Stimulated activated CD8-positive, alpha-beta memory T cell treated with anti-CD3 and anti-CD28 coated beads, Interleukin-4, amount 100 ng/mL, for 4 hours (primary cell): ENCODE data around the gene ABCA7.

Source experiments
- DNase-seq, 2 donors: peaks; one replicate each; pipeline ENCODE4 v3.0.0-alpha.2; 2020; ENCODE audit warnings: low read depth in 2 of 2, low spot score in 1 of 2

ABCA7 gene

DNA sequence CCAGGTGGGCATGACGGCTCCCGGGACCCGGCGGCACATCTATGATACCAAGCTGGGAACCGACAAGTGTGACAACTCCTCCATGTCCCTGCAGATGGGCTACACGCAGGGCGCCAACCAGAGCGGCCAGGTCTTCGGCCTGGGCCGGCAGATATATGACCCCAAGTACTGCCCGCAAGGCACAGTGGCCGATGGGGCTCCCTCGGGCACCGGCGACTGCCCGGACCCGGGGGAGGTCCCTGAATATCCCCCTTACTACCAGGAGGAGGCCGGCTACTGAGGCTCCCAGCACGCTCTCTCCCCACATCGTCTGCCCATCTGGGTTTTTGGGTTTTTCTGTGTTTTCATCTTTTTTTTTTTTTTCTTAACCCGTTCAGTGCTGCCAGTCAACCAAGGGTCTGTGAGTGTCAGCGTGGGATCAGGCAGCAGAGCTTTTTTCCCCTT lies 2.3 kb upstream of the ABCA7 start:
- DNase-seq = no peak

DNA sequence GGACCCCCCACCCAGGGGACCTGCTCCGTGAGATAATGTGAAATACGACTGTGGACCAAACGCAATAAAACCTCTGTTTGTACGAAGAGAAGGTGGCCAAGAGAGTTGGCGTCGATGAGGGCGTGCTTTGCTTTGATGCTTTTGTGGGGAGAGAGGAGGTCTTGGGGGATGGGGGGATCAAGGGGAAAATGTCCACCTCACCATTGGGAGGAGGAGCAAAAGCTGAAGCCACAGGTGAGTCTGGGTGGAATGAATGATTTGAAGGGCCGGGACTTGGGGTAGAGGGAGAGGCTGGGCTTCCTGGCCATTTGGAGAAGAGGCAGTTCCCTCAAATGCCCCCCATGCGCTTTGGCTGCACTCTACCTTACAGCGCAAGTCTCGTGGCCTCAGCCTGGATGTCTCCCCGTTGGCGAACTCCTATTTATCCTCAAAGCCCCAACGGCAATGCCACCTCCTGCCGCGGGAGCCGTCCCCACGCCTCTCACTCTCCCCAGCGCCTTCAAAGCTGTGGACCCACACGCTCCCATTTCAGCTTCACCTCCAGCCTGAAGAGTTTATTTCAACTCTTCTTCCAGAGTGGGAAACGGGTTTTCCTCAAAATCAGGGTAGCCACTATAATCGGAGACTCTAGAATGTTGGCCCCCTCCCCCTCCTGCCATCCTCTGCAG lies 795 bp upstream of the ABCA7 start:
- DNase-seq = no peak

DNA sequence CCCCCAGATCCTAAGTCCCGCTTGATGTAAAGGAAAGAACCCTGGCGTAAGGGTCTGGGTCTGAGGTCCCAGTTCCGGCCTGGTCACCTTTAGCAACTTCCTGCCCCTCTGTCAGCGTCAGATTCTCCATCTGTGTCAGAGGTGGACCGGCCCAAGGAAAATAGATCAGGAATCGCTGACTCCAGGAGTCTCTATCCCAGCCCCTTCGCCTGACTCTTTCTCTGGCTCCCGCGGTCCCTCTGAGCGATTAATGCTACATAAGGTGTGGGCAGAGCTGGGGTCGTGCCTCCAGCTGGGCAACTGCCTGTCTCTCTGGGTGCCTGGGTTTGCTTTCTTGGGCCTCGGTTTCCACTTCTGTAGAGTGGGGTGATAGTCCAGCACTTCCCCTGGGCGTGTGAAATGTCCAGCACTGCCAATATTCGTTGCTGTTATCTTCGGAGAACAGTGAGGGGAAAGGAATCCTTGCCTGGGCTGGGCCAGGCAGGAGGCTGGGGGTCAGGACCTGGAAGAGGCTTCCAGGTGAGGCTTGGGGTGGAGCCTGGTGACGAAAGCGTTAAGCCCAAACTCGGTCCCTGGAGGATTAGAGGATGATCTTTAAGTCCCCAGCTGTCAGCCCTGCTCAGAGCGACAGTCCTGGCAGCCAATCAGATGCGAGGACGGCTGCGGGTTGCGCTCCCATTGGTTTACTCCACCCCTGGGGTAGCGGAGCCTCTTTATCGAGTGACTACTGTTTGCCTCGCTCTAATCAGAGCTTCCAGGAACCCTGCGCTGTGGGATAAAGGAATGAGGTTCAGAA lies 767 bp downstream of the ABCA7 start:
- DNase-seq = peak; percentile 72 to 81

DNA sequence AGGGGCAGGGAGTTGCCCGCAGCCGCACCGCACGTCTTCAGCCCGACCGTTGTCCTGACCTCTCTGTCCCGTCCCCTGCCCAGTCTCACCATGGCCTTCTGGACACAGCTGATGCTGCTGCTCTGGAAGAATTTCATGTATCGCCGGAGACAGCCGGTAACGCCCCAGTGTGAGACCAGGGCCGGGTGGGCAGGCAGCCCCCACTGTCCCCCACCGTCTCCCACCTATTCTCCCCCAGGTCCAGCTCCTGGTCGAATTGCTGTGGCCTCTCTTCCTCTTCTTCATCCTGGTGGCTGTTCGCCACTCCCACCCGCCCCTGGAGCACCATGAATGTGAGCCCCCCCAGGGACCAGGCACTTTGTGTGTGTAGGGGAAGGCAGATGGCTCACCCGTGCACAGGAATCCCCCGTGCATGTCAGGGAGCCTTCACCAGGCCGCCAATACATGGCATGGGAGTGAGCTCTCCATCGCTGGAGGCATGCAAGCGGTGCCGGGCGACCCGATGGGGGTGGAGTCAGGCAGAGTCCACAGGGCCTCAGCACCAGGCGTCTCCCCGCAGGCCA lies 1.4 kb downstream of the ABCA7 start:
- DNase-seq = no peak

DNA sequence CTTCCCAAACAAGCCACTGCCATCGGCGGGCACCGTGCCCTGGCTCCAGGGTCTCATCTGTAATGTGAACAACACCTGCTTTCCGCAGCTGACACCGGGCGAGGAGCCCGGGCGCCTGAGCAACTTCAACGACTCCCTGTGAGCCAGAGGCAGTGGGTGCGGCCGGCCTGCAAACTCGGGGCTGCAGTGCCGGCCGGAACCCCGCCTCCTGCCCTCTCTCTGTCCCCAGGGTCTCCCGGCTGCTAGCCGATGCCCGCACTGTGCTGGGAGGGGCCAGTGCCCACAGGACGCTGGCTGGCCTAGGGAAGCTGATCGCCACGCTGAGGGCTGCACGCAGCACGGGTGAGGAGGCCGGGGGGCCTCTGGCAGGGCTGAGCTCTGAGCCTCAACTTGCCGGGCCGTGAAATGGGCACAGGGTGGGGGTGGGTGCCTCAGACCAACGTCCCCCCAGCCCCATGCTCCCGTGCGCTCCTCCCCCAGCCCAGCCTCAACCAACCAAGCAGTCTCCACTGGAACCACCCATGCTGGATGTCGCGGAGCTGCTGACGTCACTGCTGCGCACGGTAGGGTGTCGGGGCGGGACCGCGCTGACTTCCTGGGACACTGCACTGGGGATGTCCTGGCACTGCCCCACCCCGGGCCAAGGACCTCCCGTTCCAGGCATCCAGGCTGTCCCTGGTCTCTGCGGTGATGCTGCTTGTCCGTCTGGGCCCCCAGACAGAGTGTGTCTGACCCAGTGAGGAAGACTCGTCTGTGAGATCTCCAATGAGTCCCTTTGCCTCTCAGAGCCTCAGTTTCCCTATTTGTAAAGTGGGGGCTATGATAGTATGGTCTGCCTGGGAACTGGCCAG lies 2.2 kb downstream of the ABCA7 start:
- no peak for DNase-seq

DNA sequence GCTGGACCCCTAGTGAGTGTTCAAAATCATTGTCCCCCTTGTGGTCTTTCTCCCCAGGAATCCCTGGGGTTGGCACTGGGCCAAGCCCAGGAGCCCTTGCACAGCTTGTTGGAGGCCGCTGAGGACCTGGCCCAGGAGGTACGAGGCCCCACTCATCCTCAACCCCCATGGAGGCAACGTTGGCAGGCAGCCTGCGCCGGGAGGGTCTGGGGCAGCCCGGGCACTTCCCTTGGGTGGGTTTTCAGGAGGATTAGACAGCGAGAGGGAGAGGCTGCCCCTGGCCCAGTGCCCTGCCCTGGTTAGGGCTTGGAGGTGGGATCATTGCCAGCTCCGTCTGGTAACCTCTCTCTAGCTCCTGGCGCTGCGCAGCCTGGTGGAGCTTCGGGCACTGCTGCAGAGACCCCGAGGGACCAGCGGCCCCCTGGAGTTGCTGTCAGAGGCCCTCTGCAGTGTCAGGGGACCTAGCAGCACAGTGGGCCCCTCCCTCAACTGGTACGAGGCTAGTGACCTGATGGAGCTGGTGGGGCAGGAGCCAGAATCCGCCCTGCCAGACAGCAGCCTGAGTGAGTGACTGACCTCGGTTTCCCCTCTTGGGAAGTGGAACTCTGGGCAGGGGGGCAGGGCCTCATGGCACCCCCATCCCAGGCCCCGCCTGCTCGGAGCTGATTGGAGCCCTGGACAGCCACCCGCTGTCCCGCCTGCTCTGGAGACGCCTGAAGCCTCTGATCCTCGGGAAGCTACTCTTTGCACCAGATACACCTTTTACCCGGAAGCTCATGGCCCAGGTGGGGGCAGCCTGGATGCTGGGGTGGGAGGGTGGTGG lies 3.0 kb downstream of the ABCA7 start:
- no peak for DNase-seq

DNA sequence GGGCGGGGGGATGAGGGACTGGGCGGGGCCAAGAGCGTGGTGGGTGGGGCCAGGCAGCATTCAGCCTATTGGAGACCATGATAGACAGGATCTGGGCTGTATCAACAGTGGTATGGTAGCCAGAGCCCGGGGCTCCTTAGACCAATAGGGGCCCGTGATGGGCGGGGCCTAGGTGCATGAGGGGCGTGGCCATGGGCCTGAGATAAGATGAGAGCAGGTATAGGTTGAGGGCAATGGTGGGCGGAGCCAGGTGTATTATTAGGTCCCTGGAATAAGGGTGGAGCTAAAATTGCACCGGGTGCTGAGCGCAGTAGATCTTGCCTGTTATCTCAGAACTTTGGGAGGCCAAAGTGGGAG lies 5.3 kb downstream of the ABCA7 start:
- no peak for DNase-seq

DNA sequence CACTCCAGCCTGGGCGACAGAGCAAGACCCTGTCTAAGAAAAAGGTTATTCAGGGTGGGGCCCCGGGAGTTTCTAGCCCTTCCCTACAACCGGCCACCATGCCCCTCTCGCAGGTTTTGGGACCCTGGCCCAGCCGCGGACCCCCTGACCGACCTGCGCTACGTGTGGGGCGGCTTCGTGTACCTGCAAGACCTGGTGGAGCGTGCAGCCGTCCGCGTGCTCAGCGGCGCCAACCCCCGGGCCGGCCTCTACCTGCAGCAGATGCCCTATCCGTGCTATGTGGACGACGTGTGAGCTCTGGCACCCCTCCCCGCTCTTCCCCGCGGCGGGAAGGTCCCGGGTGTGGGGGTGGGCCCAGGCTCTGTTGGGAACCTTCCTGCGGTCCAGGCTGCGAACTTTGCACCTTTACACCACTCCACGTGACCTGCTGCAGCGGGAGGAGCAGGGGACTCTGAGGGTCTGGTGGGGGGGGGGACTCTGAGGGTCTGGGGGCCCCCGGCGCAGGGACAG lies 6.3 kb downstream of the ABCA7 start:
- no peak for DNase-seq

DNA sequence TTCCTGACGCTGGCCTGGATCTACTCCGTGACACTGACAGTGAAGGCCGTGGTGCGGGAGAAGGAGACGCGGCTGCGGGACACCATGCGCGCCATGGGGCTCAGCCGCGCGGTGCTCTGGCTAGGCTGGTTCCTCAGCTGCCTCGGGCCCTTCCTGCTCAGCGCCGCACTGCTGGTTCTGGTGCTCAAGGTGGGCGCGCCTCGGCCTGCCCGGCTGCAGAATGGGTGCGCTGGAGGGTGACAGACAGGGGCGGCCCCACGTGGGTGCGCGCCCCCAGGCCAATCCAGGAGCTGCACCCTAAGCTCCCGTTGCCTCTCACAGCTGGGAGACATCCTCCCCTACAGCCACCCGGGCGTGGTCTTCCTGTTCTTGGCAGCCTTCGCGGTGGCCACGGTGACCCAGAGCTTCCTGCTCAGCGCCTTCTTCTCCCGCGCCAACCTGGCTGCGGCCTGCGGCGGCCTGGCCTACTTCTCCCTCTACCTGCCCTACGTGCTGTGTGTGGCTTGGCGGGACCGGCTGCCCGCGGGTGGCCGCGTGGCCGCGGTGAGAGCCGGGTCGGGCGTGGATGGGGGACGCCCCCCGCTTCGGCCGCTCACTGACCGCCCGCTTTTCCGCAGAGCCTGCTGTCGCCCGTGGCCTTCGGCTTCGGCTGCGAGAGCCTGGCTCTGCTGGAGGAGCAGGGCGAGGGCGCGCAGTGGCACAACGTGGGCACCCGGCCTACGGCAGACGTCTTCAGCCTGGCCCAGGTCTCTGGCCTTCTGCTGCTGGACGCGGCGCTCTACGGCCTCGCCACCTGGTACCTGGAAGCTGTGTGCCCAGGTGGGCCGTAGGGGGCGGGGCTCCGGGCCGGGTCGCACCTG lies 7.2 kb downstream of the ABCA7 start:
- no peak for DNase-seq

DNA sequence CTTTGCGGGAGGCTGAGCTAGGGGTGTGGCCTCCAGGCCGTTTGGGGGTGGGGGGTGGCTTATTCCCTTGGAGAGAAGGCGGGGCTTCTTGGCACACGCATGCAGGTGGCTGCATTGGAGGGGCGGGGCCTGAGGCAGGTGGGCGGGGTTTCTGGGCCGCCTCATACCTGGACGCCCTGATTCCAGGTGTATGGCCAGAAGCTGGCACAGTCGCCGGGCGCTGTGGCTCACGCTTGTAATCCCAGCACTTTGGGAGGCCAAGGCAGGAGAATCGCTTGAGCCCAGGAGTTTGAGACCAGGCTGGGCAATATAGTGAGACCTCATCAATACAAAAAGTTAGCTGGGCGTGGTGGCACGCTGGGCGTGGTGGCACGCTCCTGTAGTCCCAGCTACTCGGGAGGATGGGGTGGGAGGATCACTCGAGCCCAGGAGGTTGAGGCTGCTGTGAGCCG lies 7.8 kb downstream of the ABCA7 start:
- DNase-seq = no peak

DNA sequence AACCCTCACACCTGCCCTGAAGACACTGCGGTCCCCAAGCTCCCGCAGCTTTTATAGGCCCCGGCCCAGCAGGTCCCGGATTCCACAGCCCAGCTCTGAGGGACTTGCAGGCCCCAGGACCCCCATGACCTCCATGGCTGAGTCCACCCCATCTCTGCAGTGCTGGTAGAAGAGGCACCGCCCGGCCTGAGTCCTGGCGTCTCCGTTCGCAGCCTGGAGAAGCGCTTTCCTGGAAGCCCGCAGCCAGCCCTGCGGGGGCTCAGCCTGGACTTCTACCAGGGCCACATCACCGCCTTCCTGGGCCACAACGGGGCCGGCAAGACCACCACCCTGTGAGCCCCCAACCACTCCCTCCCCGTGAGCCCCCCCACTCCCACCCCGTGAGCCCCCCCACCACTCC lies 9.2 kb downstream of the ABCA7 start:
- DNase-seq = no peak

DNA sequence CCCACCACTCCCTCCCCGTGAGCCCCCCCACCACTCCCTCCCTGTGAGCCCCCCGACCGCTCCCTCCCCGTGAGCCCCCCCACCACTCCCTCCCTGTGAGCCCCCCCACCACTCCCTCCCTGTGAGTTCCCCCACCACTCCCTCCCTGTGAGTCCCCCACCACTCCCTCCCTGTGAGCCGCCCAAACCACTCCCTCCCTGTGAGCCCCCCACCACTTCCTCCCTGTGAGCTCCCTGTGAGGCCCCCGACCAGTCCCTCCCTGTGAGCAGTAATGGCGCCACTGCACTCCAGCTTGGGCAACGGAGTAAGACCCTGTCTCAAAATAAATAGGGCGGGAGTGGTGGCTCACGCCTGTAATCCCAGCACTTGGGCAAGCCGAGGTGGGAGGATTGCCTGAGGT lies 9.9 kb downstream of the ABCA7 start:
- DNase-seq = no peak

DNA sequence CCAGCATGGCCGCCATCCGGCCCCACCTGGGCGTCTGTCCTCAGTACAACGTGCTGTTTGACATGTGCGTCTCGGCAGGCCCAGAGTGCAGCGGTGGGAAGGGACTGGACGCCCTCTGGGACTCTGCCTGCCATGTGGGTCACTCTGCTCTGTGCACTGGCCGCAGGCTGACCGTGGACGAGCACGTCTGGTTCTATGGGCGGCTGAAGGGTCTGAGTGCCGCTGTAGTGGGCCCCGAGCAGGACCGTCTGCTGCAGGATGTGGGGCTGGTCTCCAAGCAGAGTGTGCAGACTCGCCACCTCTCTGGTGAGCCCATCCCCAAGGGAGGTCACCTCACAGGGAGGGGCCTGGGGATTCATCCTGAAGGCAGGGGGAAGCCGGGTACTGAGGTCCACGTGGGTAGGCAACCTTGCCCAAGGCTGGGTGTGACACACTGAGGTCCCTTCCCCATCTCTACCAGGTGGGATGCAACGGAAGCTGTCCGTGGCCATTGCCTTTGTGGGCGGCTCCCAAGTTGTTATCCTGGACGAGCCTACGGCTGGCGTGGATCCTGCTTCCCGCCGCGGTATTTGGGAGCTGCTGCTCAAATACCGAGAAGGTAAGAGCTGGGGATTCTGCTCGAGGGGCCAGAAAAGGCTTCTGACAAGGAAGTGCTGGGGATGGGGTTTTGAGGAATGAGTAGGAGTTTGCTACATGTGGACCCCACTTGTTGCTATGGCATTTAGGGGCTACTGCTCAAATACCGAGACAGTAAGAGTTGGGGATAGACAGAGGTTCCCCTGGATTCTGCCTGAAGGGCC lies 11.3 kb downstream of the ABCA7 start:
- no peak for DNase-seq

DNA sequence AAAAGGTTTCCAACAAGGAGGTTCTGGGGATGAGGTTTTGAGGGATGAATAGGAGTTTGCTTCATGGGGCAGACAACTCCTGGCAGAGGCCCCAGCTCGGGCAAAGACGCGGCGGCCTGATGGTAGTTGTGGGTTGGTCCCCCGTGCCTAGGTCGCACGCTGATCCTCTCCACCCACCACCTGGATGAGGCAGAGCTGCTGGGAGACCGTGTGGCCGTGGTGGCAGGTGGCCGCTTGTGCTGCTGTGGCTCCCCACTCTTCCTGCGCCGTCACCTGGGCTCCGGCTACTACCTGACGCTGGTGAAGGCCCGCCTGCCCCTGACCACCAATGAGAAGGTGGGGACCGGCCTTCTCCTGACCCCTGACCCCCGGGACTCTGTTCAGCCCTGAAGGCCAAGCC lies 11.9 kb downstream of the ABCA7 start:
- no peak for DNase-seq

DNA sequence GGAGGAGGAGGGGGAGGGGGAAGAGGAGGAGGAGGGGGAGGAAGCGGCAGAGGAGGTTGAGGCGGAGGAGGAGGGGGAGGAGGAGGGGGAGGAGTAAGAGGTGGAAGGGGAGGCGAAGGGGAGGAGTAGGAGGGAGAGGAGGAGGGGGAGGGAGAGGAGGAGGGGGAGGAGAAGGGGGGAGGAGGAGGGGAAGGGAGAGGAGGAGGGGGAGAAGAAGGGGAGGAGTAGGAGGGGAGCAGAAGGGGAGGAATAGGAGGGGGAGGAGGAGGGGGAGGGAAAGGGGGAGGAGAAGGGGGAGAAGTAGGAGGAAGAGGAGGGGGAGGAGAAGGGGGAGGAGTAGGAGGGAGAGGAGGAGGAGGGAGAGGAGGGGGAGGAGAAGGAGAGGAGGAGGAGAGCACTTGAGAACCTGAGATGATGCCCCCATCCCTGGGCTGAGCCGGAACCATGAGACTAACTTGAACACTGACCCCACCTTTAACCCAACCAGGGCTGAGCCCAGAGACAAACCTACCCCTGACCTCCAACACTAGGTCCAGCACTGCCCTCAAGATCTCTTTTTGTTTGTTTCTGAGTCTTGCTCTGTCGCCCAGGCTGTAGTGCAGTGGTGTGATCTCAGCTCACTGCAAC lies 12.6 kb downstream of the ABCA7 start:
- DNase-seq = no peak

DNA sequence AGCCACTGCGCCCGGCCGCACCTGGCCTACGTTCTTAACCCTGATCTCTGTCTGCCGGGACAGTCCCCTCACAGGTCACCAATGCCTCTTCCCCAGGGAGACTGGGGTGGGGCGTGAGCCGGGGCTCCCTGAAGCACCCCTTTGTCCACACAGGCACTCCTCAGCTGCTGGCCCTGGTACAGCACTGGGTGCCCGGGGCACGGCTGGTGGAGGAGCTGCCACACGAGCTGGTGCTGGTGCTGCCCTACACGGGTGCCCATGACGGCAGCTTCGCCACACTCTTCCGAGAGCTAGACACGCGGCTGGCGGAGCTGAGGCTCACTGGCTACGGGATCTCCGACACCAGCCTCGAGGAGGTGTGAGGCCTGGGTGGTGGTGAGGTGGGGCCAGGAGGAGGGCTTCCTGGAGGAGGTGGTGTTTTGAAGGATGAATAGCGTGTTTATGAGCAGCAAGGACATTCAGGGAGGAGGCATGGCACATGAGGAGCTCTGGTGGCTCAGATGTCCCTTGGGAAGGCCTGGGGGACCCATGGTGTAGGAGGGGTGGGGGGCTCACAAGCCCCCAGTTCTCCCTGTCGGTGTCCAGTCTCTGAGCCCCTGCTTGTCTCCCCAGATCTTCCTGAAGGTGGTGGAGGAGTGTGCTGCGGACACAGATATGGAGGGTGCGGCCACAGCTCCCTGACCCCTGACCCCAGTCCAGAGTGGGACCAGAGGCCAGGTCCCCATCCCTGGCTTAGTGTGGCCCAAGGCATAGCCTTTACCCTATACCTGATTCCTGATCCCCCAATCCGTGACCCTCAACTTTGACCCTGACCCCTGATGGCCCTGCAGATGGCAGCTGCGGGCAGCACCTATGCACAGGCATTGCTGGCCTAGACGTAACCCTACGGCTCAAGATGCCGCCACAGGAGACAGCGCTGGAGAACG lies 13.5 kb downstream of the ABCA7 start:
- no peak for DNase-seq
